Lower lobe of right lung (tissue), 2 donors: ENCODE results near the gene PAPOLA. TPM values are rescaled to one million over a fixed set of nuclear protein-coding genes. Genes with fewer than 3 reads are reported as not detected.

Experiments
- ATAC-seq, 2 donors: fragments of 200-7000 bp; cut with Tn5 transposase; one replicate each; pipeline ENCODE4 v1.9.1; 2020 to 2022; ENCODE audit warnings: mild to moderate bottlenecking in 2 of 2, moderate library complexity in 2 of 2
- DNase-seq: peaks from one replicate; pipeline ENCODE4 v3.0.0-alpha.2; 2020
- H3K27ac ChIP-seq: fragments of 200-600 bp; one replicate; pipeline ENCODE4 v1.8.0; 2022
- H3K27me3 ChIP-seq: fragments of 200-600 bp; one replicate; pipeline ENCODE4 v1.8.0; 2022; ENCODE audit warnings: low read depth
- H3K36me3 ChIP-seq: fragments of 200-600 bp; one replicate; pipeline ENCODE4 v1.8.0; 2022; ENCODE audit warnings: mild to moderate bottlenecking
- H3K4me1 ChIP-seq: fragments of 200-600 bp; one replicate; pipeline ENCODE4 v1.8.0; 2022
- H3K4me3 ChIP-seq: fragments of 200-600 bp; one replicate; pipeline ENCODE4 v1.8.0; 2022; ENCODE audit warnings: mild to moderate bottlenecking
- H3K9me3 ChIP-seq: fragments of 200-600 bp; one replicate; pipeline ENCODE4 v1.8.0; 2022
- intact Hi-C: fragments of 100-400 bp; cut with DNase I; formaldehyde crosslinking; loops from one replicate; pipeline ENCODE4 v1.11.0; 2022
- total RNA-seq: library from RNA; stranded (reverse); fragmentation: NEBNext Ultra II Directional; extraction: Animal tissue kit (Norgen Biotek cat#: 25700); gene quantifications from one replicate; pipeline ENCODE4 v1.2.1, GENCODE V29; 2021
- TF ChIP-seq, protein P1 (sequence below): fragments of 200-600 bp; IDR thresholded peaks from one replicate; pipeline ENCODE4 v1.8.0; 2022; ENCODE audit warnings: antibody characterized with exemption, mild to moderate bottlenecking
- donor health status: DM: no; HTN: yes; CAD: no; lungs with severe emphysema.

Gene PAPOLA
- total RNA-seq, 1 donor from 2014 or later, result 190 TPM

DNA sequence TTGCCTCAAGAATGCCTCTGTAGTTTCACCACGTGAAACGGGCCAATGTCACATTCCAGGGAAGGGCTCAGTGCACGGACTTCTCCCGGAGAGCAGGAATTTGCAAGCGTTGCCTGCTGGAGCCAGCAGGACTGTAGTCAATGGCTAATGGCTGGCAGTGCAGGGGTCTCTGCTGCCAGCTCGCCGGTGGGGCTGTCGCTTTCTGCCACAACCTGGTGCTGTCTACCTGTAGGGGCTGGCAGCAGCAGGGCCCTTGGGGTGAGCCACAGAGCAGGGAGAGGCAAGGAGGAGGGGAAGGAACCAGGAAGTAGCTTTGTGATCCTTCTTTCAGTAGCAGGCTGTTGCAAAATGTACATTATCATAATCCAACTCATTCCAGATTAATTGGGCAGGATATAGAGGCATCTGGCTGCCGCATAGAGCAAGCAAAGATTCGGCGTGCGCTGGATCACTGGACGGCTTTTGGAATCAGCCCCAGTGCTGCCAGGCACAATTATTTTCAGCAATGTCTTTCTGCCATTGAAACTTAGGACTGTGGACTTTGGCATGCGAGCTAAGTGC lies 114.1 kb downstream of the PAPOLA start:
- intact Hi-C loops, result no loop called here
- DNase-seq, result no peak

More for the DNA sequence above, 114.1 kb downstream of the PAPOLA start:
- no peak for ATAC-seq
- Histone ChIP-seq H3K4me1 (no peaks in the 10 kb centered on the region), H3K9me3 (no peaks in the 10 kb centered on the region), H3K27me3 (peaks cover 12% of the 10 kb centered on the region), H3K36me3 (no peaks in the 10 kb centered on the region), H3K27ac (no peak overlapping the region), H3K4me3 (no peak overlapping the region)
- TF ChIP-seq, protein P1, sequence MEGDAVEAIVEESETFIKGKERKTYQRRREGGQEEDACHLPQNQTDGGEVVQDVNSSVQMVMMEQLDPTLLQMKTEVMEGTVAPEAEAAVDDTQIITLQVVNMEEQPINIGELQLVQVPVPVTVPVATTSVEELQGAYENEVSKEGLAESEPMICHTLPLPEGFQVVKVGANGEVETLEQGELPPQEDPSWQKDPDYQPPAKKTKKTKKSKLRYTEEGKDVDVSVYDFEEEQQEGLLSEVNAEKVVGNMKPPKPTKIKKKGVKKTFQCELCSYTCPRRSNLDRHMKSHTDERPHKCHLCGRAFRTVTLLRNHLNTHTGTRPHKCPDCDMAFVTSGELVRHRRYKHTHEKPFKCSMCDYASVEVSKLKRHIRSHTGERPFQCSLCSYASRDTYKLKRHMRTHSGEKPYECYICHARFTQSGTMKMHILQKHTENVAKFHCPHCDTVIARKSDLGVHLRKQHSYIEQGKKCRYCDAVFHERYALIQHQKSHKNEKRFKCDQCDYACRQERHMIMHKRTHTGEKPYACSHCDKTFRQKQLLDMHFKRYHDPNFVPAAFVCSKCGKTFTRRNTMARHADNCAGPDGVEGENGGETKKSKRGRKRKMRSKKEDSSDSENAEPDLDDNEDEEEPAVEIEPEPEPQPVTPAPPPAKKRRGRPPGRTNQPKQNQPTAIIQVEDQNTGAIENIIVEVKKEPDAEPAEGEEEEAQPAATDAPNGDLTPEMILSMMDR, result no peak

Other genes starting within 250 kb of the PAPOLA start
- not detected for gene BDKRB1, start 246.2 kb upstream of the PAPOLA start, total RNA-seq
- gene ATG2B, start 139.0 kb upstream of the PAPOLA start, total RNA-seq, result 22.4 TPM
- 12.6 TPM for gene GSKIP, start 138.9 kb upstream of the PAPOLA start, total RNA-seq
- gene AK7, start 110.3 kb upstream of the PAPOLA start, total RNA-seq, result 9.7 TPM